Neural progenitor cell (in vitro differentiated cells): ENCODE results near the gene GRSF1.

Experiments used
- CTCF ChIP-seq: fragments of 200-600 bp; sonication (generic); IDR thresholded peaks from 2 replicates; pipeline ENCODE4 v1.5.1; 2017; ENCODE audit warnings: antibody characterized with exemption, mild to moderate bottlenecking
- EZH2 ChIP-seq: fragments of 200-600 bp; sonication (generic); IDR thresholded peaks from 2 replicates; pipeline ENCODE4 v1.6.1; 2017; ENCODE audit warnings: antibody characterized with exemption, mild to moderate bottlenecking, moderate library complexity
- EZH2phosphoT487 ChIP-seq: fragments of 200-600 bp; sonication (generic); IDR thresholded peaks from 2 replicates; pipeline ENCODE4 v1.6.1; 2017; ENCODE audit warnings: antibody characterized with exemption

DNA sequence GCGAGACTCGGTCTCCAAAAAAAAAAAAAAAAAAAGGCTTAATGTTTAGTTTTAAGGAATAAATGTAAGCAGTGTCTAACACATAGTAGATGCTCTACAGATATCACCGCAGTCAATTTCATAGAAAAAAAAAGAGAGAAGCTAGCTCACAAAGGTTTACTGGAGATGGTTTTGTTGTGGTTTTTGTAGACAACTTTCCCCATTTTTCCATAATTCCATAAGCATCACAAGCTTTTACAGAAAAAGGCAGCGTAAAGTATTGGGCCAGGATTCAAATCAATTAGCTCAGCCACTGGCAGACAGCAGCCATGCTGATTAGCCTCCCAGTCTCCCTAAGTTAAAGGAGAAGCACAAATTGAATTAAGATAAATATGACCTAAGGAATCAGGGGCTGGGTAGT is 1.5 kb downstream of the GRSF1 start:
- no peak for TF ChIP-seq CTCF
- TF ChIP-seq EZH2phosphoT487 = no peak
- TF ChIP-seq EZH2 = no peak
